Endodermal cell (in vitro differentiated cells): ENCODE measurements around the gene VAMP5. TPM values are rescaled to one million over a fixed set of nuclear protein-coding genes. Genes with fewer than 3 reads are reported as not detected.
A peak's percentile ranks its signal among the peaks of the same experiment; 100 is the strongest.

Experiments
- DNase-seq: peaks from one replicate; pipeline ENCODE4 v3.0.0-alpha.2; 2017
- H3K27ac ChIP-seq: 2 replicates; pipeline ENCODE4 v1.5.1; 2013; ENCODE audit warnings: mild to moderate bottlenecking, low read depth, low read length, moderate library complexity
- H3K27me3 ChIP-seq: 2 replicates; pipeline ENCODE4 v1.6.1; 2013; ENCODE audit warnings: mild to moderate bottlenecking, low read length, moderate library complexity; ENCODE audit not compliant: insufficient read depth, control insufficient read depth, poor library complexity, severe bottlenecking
- H3K36me3 ChIP-seq: 2 replicates; pipeline ENCODE4 v1.7.0; 2013; ENCODE audit warnings: mild to moderate bottlenecking, low read length, moderate library complexity; ENCODE audit not compliant: control insufficient read depth, insufficient read depth
- H3K4me1 ChIP-seq: one replicate; pipeline ENCODE4 v1.7.0; 2013; ENCODE audit warnings: low read length; ENCODE audit not compliant: control insufficient read depth, insufficient read depth
- H3K4me3 ChIP-seq: 2 replicates; pipeline ENCODE4 v1.5.1; 2013; ENCODE audit warnings: mild to moderate bottlenecking, low read length, moderate library complexity
- H3K9ac ChIP-seq: 2 replicates; pipeline ENCODE4 v1.6.1; 2013; ENCODE audit warnings: mild to moderate bottlenecking, low read length, moderate library complexity; ENCODE audit not compliant: poor library complexity, severe bottlenecking; ENCODE audit errors: extremely low read depth
- H3K9me3 ChIP-seq: 2 replicates; pipeline ENCODE4 v1.6.1; 2013; ENCODE audit warnings: mild to moderate bottlenecking, low read length, moderate library complexity; ENCODE audit not compliant: control insufficient read depth
- H3K27ac Mint-ChIP-seq: 2 replicates; pipeline ENCODE4 v1.8.0; 2020; ENCODE audit warnings: mixed read lengths
- H3K27me3 Mint-ChIP-seq: 2 replicates; pipeline ENCODE4 v1.8.0; 2021; ENCODE audit warnings: mild to moderate bottlenecking, mixed read lengths; ENCODE audit not compliant: insufficient read depth
- H3K36me3 Mint-ChIP-seq: 2 replicates; pipeline ENCODE4 v1.8.0; 2020; ENCODE audit warnings: low read depth, mixed read lengths
- H3K4me1 Mint-ChIP-seq: 2 replicates; pipeline ENCODE4 v1.8.0; 2020; ENCODE audit warnings: mixed read lengths
- H3K4me3 Mint-ChIP-seq: 2 replicates; pipeline ENCODE4 v1.8.0; 2020; ENCODE audit warnings: mild to moderate bottlenecking, moderate library complexity, mixed read lengths
- H3K9me3 Mint-ChIP-seq: 2 replicates; pipeline ENCODE4 v1.8.0; 2020; ENCODE audit warnings: mild to moderate bottlenecking, mixed read lengths
- CTCF ChIP-seq: fragments of 200-600 bp; sonication (generic); conservative IDR thresholded peaks from 2 replicates; pipeline ENCODE4 v1.5.0; 2021; ENCODE audit warnings: antibody characterized with exemption, mild to moderate bottlenecking
- WGBS, 2 experiments: methylation state at CpG; one replicate each; pipeline versions ENCODE4 v1.1.5 to v1.1.7; 2013; ENCODE audit warnings: missing lambda C conversion rate in 2 of 2, mixed read lengths in 1 of 2; ENCODE audit not compliant: insufficient coverage in 1 of 2, insufficient read length in 1 of 2; 5-methylcytosine and 5-hydroxymethylcytosine counted together
- total RNA-seq, 2 donors: library from RNA; stranded (reverse); fragmentation: NEBNext Ultra II Directional in 1 of 2; extraction: Animal tissue kit (Norgen Biotek cat#: 25700) in 1 of 2; gene quantifications; 2 replicates in 1 of 2; 3 replicates in 1 of 2; pipeline ENCODE4 v1.2.1, GENCODE V29; 2021

VAMP5 gene
- total RNA-seq, 2 donors from 2014 or later, result 6.3 to 13.9 TPM

- H3K4me3 ChIP-seq, result no peak overlapping the region
- H3K27ac ChIP-seq, result no peak overlapping the region
- peaks cover 5% of the 10 kb centered on the region for H3K36me3 ChIP-seq
- H3K9me3 Mint-ChIP-seq, result no peaks in the 10 kb centered on the region
- H3K36me3 Mint-ChIP-seq, result no peaks in the 10 kb centered on the region
- H3K27me3 Mint-ChIP-seq, result peaks cover 9% of the 10 kb centered on the region
- DNase-seq, result no peak
- H3K27ac Mint-ChIP-seq, result no peak overlapping the region
- WGBS, 2 experiments, result 90 to 93% methylated on average over 1 to 8 of the region's 8 CpGs
- H3K9me3 ChIP-seq, result no peaks in the 10 kb centered on the region
- no peak overlapping the region for H3K9ac ChIP-seq
- no peak for TF ChIP-seq CTCF
- peaks cover 48% of the 10 kb centered on the region for H3K4me1 Mint-ChIP-seq
- peaks cover 16% of the 10 kb centered on the region for H3K4me1 ChIP-seq
- H3K4me3 Mint-ChIP-seq, result no peak overlapping the region
- H3K27me3 ChIP-seq, result peaks cover 4% of the 10 kb centered on the region
Measured at GRCh38 chr2:85575739-85576138, 8.5 kb upstream of the VAMP5 start.

- peaks cover 18% of the 10 kb centered on the region for H3K36me3 ChIP-seq
- no peak overlapping the region for H3K9ac ChIP-seq
- no peaks in the 10 kb centered on the region for H3K9me3 ChIP-seq
- Mint-ChIP-seq H3K9me3 (no peaks in the 10 kb centered on the region), H3K27me3 (no peaks in the 10 kb centered on the region), H3K36me3 (peaks cover 7% of the 10 kb centered on the region), H3K27ac (peak overlapping the region; percentile 91), H3K4me1 (peaks cover 51% of the 10 kb centered on the region), H3K4me3 (peak overlapping the region; percentile 85)
- WGBS, 2 experiments, result 60% methylated on average over 3 of the region's 3 CpGs; no CpG with 5 or more reads in 1 of the 2 experiments
- no peaks in the 10 kb centered on the region for H3K27me3 ChIP-seq
- H3K27ac ChIP-seq, result no peak overlapping the region
- TF ChIP-seq CTCF, result no peak
- H3K4me1 ChIP-seq, result peaks cover 16% of the 10 kb centered on the region
- peak overlapping the region; percentile 87 for H3K4me3 ChIP-seq
- no peak for DNase-seq
Measured at GRCh38 chr2:85577063-85577385, 7.2 kb upstream of the VAMP5 start.

GRCh38 chr2:85577386-85578242 lies 6.6 kb upstream of the VAMP5 start, which contains the start of gene VAMP8:
Gene VAMP8 (plus strand): TSS chr2:85577586. CDS start chr2:85577647, 61 bp downstream.
- Mint-ChIP-seq H3K27ac (peak within 1 kb of the TSS; percentile 91), H3K4me1 (peaks cover 48% of the 10 kb centered on the region), H3K4me3 (peak within 1 kb of the TSS; percentile 85), H3K36me3 (peaks cover 12% of the 10 kb centered on the region), H3K9me3 (no peaks in the 10 kb centered on the region), H3K27me3 (no peaks in the 10 kb centered on the region)
- H3K4me1 ChIP-seq, result peaks cover 16% of the 10 kb centered on the region
- H3K9me3 ChIP-seq, result no peaks in the 10 kb centered on the region
- WGBS, 2 experiments, result 11 to 20% methylated on average over 11 to 19 of the region's 19 CpGs
- H3K27me3 ChIP-seq, result no peaks in the 10 kb centered on the region
- TF ChIP-seq CTCF, result no peak
- peak within 1 kb of the TSS; percentile 87 for H3K4me3 ChIP-seq
- H3K36me3 ChIP-seq, result peaks cover 24% of the 10 kb centered on the region
- H3K9ac ChIP-seq, result peak within 1 kb of the TSS; percentile 66
- peak within 1 kb of the TSS; percentile 92 for H3K27ac ChIP-seq
- peak; percentile 95 for DNase-seq
